Tibial nerve (tissue), 4 donors: ENCODE results near the gene ADD3.

Experiments used
- EP300 ChIP-seq, 2 donors: sonication (generic); formaldehyde crosslinking; IDR thresholded peaks; one replicate each; pipeline ENCODE4 v1.6.1; 2017; ENCODE audit warnings: antibody characterized with exemption in 2 of 2, mild to moderate bottlenecking in 1 of 2
- POLR2A ChIP-seq, 2 donors: fragments of 450-650 bp; IDR thresholded peaks; one replicate each; pipeline ENCODE4 v1.6.1; 2017; ENCODE audit warnings: antibody characterized with exemption in 2 of 2, mild to moderate bottlenecking in 2 of 2, moderate library complexity in 2 of 2
- TF ChIP-seq, protein P1 (sequence below), 5 experiments: fragments of 200-600 bp in 3 of 5; fragments of 450-650 bp in 2 of 5; sonication (generic) in 3 of 5; IDR thresholded peaks; one replicate each; pipeline ENCODE4 v1.5.1; 2016 to 2019; ENCODE audit warnings: antibody characterized with exemption in 5 of 5, mild to moderate bottlenecking in 3 of 5, moderate library complexity in 2 of 5

DNA sequence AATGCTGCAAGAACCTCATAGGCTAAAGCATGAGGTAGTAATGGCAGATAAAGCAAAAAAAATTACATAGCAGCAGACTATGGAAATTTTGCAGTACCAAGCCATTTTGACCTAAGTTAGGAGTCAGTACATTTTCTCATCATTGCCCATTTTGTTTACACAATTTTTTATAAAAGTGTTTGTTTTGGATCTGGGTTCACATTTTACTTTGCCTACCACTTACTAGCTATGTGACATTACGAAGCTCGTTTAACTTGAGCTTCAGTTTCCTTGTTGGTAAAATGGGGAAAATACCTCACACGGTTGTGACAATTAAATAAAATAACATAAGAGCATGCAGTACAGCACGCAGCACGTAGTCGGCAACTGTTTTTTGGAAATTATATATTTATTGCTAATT lies 99.6 kb downstream of the ADD3 start:
- TF ChIP-seq, protein P1, sequence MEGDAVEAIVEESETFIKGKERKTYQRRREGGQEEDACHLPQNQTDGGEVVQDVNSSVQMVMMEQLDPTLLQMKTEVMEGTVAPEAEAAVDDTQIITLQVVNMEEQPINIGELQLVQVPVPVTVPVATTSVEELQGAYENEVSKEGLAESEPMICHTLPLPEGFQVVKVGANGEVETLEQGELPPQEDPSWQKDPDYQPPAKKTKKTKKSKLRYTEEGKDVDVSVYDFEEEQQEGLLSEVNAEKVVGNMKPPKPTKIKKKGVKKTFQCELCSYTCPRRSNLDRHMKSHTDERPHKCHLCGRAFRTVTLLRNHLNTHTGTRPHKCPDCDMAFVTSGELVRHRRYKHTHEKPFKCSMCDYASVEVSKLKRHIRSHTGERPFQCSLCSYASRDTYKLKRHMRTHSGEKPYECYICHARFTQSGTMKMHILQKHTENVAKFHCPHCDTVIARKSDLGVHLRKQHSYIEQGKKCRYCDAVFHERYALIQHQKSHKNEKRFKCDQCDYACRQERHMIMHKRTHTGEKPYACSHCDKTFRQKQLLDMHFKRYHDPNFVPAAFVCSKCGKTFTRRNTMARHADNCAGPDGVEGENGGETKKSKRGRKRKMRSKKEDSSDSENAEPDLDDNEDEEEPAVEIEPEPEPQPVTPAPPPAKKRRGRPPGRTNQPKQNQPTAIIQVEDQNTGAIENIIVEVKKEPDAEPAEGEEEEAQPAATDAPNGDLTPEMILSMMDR (IDR thresholded peaks at IDR 0.05), result no peak
- no peak for TF ChIP-seq POLR2A (IDR thresholded peaks at IDR 0.05)
- no peak for TF ChIP-seq EP300 (IDR thresholded peaks at IDR 0.05)
